ENCODE results near the gene FCRLB.
"Not testable (repeated sequence)": the region's sequence is repeated elsewhere in the genome, so short reads cannot be mapped to it uniquely, and the experiment has no call there.

Gene FCRLB

DNA sequence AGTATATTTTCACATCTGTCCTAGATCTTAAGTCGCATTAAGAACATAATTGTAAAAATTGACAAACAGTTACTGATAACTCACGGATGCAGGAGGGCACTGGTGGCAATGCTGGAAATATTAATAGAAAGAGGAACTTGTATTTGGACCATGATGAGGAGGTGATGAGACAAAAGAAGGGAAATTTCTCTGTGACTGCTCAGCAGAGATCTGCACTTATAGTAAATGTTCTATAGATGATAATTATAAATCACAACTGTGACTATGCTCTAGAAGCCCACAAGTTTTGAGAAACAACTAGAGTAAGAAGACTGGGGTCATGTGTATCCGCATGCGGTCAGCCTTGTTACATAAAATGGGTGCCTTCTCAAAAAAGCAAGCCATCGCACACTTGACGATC is 19.6 kb downstream of the FCRLB start:
- DNase-seq (ENCODE audit: low read depth) = no peak

GRCh38 chr1:161743231-161743630 is 21.9 kb downstream of the FCRLB start:
- DNase-seq (ENCODE audit: low read depth) = no peak

DNA sequence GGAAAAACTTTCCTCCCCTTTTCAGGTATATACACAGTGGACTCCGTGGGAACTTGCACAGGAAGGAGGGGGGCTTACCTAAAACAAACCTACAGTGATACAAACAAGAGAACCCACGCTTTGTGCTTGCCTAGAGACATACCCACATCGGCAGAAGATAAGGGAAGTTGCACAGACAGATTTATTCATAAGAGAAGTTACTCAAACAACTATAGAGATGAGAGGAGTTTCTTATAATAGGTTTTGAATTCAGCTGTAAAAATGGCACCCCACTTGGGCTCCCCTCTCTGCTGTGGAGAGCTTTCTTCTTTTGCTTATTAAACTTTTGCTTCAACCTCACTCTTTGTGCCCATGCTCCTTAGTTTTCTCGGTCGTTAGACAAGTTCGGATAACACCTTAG is 26.5 kb downstream of the FCRLB start:
- no peak for DNase-seq (ENCODE audit: low read depth)

- DNase-seq (ENCODE audit: low read depth) = peak; percentile 87
Measured at GRCh38 chr1:161749509-161750407, 28.4 kb downstream of the FCRLB start, which contains the start of gene DUSP12. DUSP12 (plus strand) TSS chr1:161749786; CDS start chr1:161749802, 16 bp downstream.

- DNase-seq (ENCODE audit: low read depth) = peak; percentile 27
Measured at GRCh38 chr1:161763522-161764098, 42.3 kb downstream of the FCRLB start.

DNA sequence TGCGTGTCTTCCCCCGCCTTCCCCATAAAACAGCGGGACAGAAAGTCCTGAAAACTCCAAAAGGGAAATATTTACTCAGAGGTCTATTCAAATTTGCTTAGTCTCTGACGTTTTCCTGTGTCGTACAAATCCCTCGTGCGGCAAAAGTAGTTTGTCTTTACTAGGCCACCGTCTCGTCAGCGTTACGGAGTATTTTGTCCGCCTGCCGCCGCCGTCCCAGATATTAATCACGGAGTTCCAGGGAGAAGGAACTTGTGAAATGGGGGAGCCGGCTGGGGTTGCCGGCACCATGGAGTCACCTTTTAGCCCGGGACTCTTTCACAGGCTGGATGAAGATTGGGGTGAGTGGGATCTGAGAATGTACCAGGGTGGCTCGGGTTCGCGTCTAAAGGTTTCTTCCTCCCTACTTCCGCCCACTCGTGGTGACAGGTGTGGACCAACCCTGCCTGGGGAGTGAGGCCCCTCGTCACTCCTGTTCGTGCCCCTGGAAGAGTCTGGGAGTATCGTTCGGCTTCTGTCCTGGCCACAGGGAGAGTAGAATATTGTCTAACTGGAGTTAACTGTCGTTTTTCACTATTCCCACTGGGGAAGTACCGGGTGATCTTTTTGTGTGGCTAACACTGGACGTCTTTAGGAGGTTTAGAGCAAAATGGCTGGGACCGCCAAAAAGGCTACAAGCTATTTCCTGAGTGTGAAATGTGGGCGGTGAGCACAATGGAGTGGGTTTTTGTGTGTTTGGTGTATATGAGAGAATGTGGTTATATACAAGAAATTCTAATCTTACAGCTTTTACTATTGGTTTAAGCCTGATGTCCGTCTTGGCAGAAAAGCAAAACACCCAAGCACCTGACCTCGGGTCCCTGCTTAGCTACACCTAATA is 45.0 kb downstream of the FCRLB start, which contains the start of gene ATF6:
Gene ATF6, plus strand, starts transcription at position 219 of the 880 bp plus-strand sequence. Its CDS starts 41 bp downstream, at position 260.
- peak; percentile 76 for DNase-seq (ENCODE audit: low read depth)

DNA sequence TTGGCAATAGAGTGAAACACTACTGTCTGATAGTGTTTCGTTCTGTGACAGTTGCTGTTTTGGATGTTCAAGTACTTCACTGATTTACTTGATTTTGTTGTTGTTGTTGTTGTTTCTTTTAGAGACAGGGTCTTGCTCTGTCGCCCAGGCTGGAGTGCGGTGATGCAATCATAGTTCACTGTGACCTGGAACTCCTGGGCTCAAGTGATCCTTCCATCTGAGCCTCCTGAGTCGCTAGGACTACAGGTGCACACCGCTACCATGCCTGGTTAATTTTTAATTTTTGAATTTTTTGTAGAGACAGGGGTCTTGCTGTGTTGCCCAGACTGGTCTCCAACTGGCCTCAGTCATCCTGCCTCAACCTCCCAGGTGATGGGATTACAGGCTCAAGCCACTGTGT is 47.1 kb downstream of the FCRLB start:
- no peak for DNase-seq (ENCODE audit: low read depth)

- DNase-seq (ENCODE audit: low read depth) = no peak
Measured at GRCh38 chr1:161768986-161769672, 47.8 kb downstream of the FCRLB start.

- not testable (repeated sequence) for DNase-seq (ENCODE audit: low read depth)
Measured at GRCh38 chr1:161769673-161770045, 48.3 kb downstream of the FCRLB start.

DNA sequence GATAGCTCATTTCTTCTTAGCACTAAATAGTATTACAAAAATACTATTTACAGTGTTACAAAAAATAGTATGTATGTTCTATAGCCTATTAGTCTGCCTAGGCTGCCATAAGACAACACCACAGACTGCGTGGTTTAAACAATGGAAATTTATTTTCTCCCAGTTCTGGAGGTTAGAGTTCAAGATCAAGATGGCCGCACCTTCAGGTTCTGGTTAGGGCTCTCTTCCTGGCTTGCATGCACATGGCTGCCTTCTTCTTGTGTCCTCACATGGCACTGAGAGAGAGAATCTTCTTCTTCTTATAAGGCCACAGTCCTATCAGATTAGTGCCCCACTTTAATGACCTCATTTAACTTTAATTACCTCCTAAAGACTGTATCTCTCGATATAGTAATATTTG is 48.9 kb downstream of the FCRLB start:
- no peak for DNase-seq (ENCODE audit: low read depth)

- no peak for DNase-seq (ENCODE audit: low read depth)
Measured at GRCh38 chr1:161771161-161771560, 49.8 kb downstream of the FCRLB start.

DNA sequence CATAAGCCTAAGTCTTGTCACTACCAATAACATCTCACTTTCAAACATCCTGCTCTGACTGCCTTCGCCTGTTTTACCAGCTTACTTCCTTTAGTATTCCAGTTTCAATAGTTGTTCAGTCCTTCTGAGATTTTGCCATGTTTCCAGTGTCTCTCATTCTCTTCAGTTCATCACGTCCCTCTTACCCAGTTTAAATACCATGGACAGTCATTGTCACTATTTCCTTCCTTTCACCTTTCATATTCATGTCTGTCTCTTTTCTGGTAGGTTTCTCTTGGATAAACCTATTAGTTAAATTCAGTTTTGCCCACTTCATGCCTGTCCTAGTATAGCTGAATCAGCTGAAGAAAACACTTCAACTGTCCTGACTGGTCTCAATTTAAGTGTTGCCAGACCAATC is 50.6 kb downstream of the FCRLB start:
- DNase-seq (ENCODE audit: low read depth) = no peak

GRCh38 chr1:161772397-161772796 is 51.1 kb downstream of the FCRLB start:
- DNase-seq (ENCODE audit: low read depth) = no peak

DNA sequence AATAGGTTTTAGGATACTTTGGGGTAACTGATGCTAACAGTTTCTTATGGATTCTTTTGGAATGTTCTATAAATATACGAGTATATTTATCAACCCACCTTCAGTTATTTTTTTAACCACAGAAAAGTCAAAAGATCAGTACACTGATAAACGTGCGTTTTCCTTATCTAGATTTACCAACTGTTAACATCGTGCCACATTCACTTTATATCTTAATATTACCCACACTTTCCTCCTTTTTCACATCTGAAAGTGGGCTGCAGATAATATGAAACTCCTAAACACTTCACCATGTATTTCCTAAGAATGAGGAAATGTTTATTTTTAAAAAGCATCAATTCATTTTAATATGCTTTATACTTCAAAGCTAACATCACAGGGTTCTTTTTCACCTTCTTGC is 52.4 kb downstream of the FCRLB start:
- DNase-seq (ENCODE audit: low read depth) = no peak

GRCh38 chr1:161777261-161777660 is 55.9 kb downstream of the FCRLB start:
- DNase-seq (ENCODE audit: low read depth) = no peak
